Neural cell (in vitro differentiated cells): Measurements from ENCODE around the gene FILIP1L. TPM values are rescaled to one million over a fixed set of nuclear protein-coding genes. Genes with fewer than 3 reads are reported as not detected.

Source experiments
- H2AFZ ChIP-seq: fragments of 200-600, 300-800 bp; sonication (generic), shearing (Covaris generic); 2 replicates; pipeline ENCODE4 v1.6.0; 2014; ENCODE audit warnings: low read depth, mild to moderate bottlenecking, antibody characterized with exemption, low read length, moderate library complexity
- H3F3A ChIP-seq: fragments of 200-600 bp; shearing (Covaris generic); 2 replicates; pipeline ENCODE4 v1.6.1; 2016; ENCODE audit warnings: mild to moderate bottlenecking, moderate library complexity, mixed read lengths, antibody characterized with exemption, low read length; ENCODE audit not compliant: insufficient read depth, poor library complexity, severe bottlenecking
- H3K27ac ChIP-seq: fragments of 200-600, 300-800 bp; sonication (generic), shearing (Covaris generic); 2 replicates; pipeline ENCODE4 v1.5.1; 2014; ENCODE audit warnings: mild to moderate bottlenecking, low read length, moderate library complexity
- H3K27me3 ChIP-seq: fragments of 300-800, 200-600 bp; sonication (generic), shearing (Covaris generic); 2 replicates; pipeline ENCODE4 v1.6.0; 2014; ENCODE audit warnings: mild to moderate bottlenecking, low read depth, low read length, moderate library complexity; ENCODE audit not compliant: insufficient read depth
- H3K36me3 ChIP-seq: fragments of 300-800, 200-600 bp; sonication (generic), shearing (Covaris generic); 2 replicates; pipeline ENCODE4 v1.5.1; 2014; ENCODE audit warnings: mild to moderate bottlenecking, antibody characterized with exemption, low read length, moderate library complexity; ENCODE audit not compliant: insufficient read depth
- H3K4me2 ChIP-seq: fragments of 300-800, 200-600 bp; sonication (generic), shearing (Covaris generic); 2 replicates; pipeline ENCODE4 v1.6.0; 2014; ENCODE audit warnings: mild to moderate bottlenecking, low read length
- H3K4me3 ChIP-seq: fragments of 300-800, 200-600 bp; sonication (generic), shearing (Covaris generic); 2 replicates; pipeline ENCODE4 v1.5.1; 2014; ENCODE audit warnings: mild to moderate bottlenecking, low read length, moderate library complexity
- H3K79me2 ChIP-seq: fragments of 200-600 bp; shearing (Covaris generic); replicated peaks from 2 replicates; pipeline ENCODE4 v1.6.0; 2014; ENCODE audit warnings: mild to moderate bottlenecking, low read length, moderate library complexity; ENCODE audit not compliant: insufficient read depth
- H3K9ac ChIP-seq: fragments of 300-800, 200-600 bp; sonication (generic), shearing (Covaris generic); 2 replicates; pipeline ENCODE4 v1.6.1; 2016; ENCODE audit warnings: mild to moderate bottlenecking, low read length, mixed read lengths
- H3K9me2 ChIP-seq: fragments of 200-600 bp; shearing (Covaris generic); 2 replicates; pipeline ENCODE4 v1.6.1; 2016; ENCODE audit warnings: mild to moderate bottlenecking, low read length, mixed read lengths; ENCODE audit not compliant: insufficient read depth
- H3K9me3 ChIP-seq: fragments of 200-600, 300-800 bp; sonication (generic), shearing (Covaris generic); 2 replicates; pipeline ENCODE4 v1.6.1; 2016; ENCODE audit warnings: mild to moderate bottlenecking, mixed run types, low read length, moderate library complexity, mixed read lengths
- H4K20me1 ChIP-seq: fragments of 200-600 bp; shearing (Covaris generic); 2 replicates; pipeline ENCODE4 v1.6.1; 2016; ENCODE audit warnings: mild to moderate bottlenecking, mixed run types; ENCODE audit not compliant: insufficient read depth
- CTCF ChIP-seq: fragments of 450-650 bp; IDR thresholded peaks from 2 replicates; pipeline ENCODE4 v1.5.1; 2014; ENCODE audit warnings: antibody characterized with exemption, mild to moderate bottlenecking, moderate library complexity; ENCODE audit not compliant: poor library complexity, severe bottlenecking
- EP300 ChIP-seq: fragments of 450-650 bp; conservative IDR thresholded peaks from 2 replicates; pipeline ENCODE4 v1.6.1; 2014; ENCODE audit warnings: antibody characterized with exemption, mild to moderate bottlenecking, moderate library complexity; ENCODE audit not compliant: poor library complexity, severe bottlenecking
- EZH2 ChIP-seq: fragments of 200-600, 300-800 bp; shearing (Covaris generic), sonication (generic); IDR thresholded peaks from 2 replicates; pipeline ENCODE4 v1.6.1; 2014; ENCODE audit warnings: antibody characterized with exemption, low read length, borderline replicate concordance, mild to moderate bottlenecking; ENCODE audit not compliant: insufficient read depth, poor library complexity, severe bottlenecking
- MXI1 ChIP-seq: fragments of 450-650 bp; conservative IDR thresholded peaks from 2 replicates; pipeline ENCODE4 v1.6.1; 2014; ENCODE audit warnings: antibody characterized with exemption, mild to moderate bottlenecking; ENCODE audit not compliant: poor library complexity, severe bottlenecking
- POLR2AphosphoS5 ChIP-seq: IDR thresholded peaks from 2 replicates; pipeline ENCODE4 v1.6.1; 2012
- RAD21 ChIP-seq: fragments of 450-650 bp; conservative IDR thresholded peaks from 2 replicates; pipeline ENCODE4 v1.6.1; 2014; ENCODE audit warnings: antibody characterized with exemption, mild to moderate bottlenecking, moderate library complexity
- REST ChIP-seq: IDR thresholded peaks from 2 replicates; pipeline ENCODE4 v1.6.1; 2012; ENCODE audit warnings: borderline replicate concordance
- SMC3 ChIP-seq: fragments of 450-650 bp; conservative IDR thresholded peaks from 2 replicates; pipeline ENCODE4 v1.6.1; 2014; ENCODE audit warnings: antibody characterized with exemption, mild to moderate bottlenecking, moderate library complexity; ENCODE audit not compliant: poor library complexity
- polyA plus RNA-seq: library from polyadenylated mRNA; depleted of rRNA; stranded (reverse); fragments of >200 nt; gene quantifications from 2 replicates; pipeline ENCODE4 v1.2.3, GENCODE V29; 2014

The FILIP1L gene
- polyA plus RNA-seq, 1 donor from 2014 or later: 0.27 TPM

GRCh38 chr3:100007313-100007712 is 107.0 kb downstream of the FILIP1L start:
- no peak for TF ChIP-seq REST
- TF ChIP-seq MXI1: no peak
- no peak for TF ChIP-seq CTCF
- no peak for TF ChIP-seq SMC3
- TF ChIP-seq EP300: no peak
- no peak for TF ChIP-seq EZH2
- no peak for TF ChIP-seq RAD21
- TF ChIP-seq POLR2AphosphoS5: no peak
- no peaks in the 10 kb centered on the region for H3K27me3 ChIP-seq
- H3K9me3 ChIP-seq: no peaks in the 10 kb centered on the region
- no peaks in the 10 kb centered on the region for H3K36me3 ChIP-seq
- H4K20me1 ChIP-seq: no peaks in the 10 kb centered on the region
- H3K27ac ChIP-seq: no peak overlapping the region
- H3K9ac ChIP-seq: no peak overlapping the region
- no peaks in the 10 kb centered on the region for H3K79me2 ChIP-seq
- no peak overlapping the region for H2AFZ ChIP-seq
- H3K9me2 ChIP-seq: no peaks in the 10 kb centered on the region
- no peak overlapping the region for H3K4me2 ChIP-seq
- H3K4me3 ChIP-seq: no peak overlapping the region
- no peaks in the 10 kb centered on the region for H3F3A ChIP-seq

GRCh38 chr3:100006570-100007271 is 107.6 kb downstream of the FILIP1L start:
- Histone ChIP-seq H3K9ac (no peak overlapping the region), H3K36me3 (no peaks in the 10 kb centered on the region), H3K9me2 (no peaks in the 10 kb centered on the region), H4K20me1 (no peaks in the 10 kb centered on the region), H3K4me3 (no peak overlapping the region), H3K79me2 (no peaks in the 10 kb centered on the region), H3K27ac (no peak overlapping the region), H3F3A (no peaks in the 10 kb centered on the region), H3K27me3 (no peaks in the 10 kb centered on the region), H3K9me3 (no peaks in the 10 kb centered on the region), H3K4me2 (no peak overlapping the region), H2AFZ (no peak overlapping the region)
- TF ChIP-seq CTCF (no peak), POLR2AphosphoS5 (no peak), EP300 (no peak), RAD21 (no peak), MXI1 (no peak)
